Activated T-helper 17 cell treated with anti-CD3 and anti-CD28 coated beads, Interleukin-2, amount 50 U/mL, for 72 hours (primary cell): ENCODE measurements around the gene ABLIM2. TPM values are rescaled to one million over a fixed set of nuclear protein-coding genes. Genes with fewer than 3 reads are reported as not detected.
"Not testable (repeated sequence)": the region's sequence is repeated elsewhere in the genome, so short reads cannot be mapped to it uniquely, and the experiment has no call there.

ENCODE experiments used
- ATAC-seq: fragments of 150-1000 bp; cut with Tn5 transposase; replicated peaks from 2 replicates; pipeline ENCODE4 v1.10.0; 2021; ENCODE audit warnings: mild to moderate bottlenecking, moderate library complexity
- H3K27ac Mint-ChIP-seq: one replicate; pipeline ENCODE4 v1.8.0; 2022; ENCODE audit warnings: mixed read lengths
- H3K27me3 Mint-ChIP-seq: one replicate; pipeline ENCODE4 v1.8.0; 2022; ENCODE audit warnings: mixed read lengths
- H3K36me3 Mint-ChIP-seq: one replicate; pipeline ENCODE4 v1.8.0; 2022; ENCODE audit warnings: low read depth, mild to moderate bottlenecking, mixed read lengths
- H3K4me1 Mint-ChIP-seq: one replicate; pipeline ENCODE4 v1.8.0; 2022; ENCODE audit warnings: mixed read lengths
- H3K4me3 Mint-ChIP-seq: one replicate; pipeline ENCODE4 v1.8.0; 2022; ENCODE audit warnings: mild to moderate bottlenecking, mixed read lengths
- H3K9me3 Mint-ChIP-seq: one replicate; pipeline ENCODE4 v1.8.0; 2022; ENCODE audit warnings: mixed read lengths
- total RNA-seq, 2 donors: library from RNA; stranded (reverse); gene quantifications; one replicate each; pipeline ENCODE4 v1.2.3, GENCODE V29; 2022

The ABLIM2 gene
- total RNA-seq, 2 donors from 2014 or later: 0.53 to 0.82 TPM

DNA sequence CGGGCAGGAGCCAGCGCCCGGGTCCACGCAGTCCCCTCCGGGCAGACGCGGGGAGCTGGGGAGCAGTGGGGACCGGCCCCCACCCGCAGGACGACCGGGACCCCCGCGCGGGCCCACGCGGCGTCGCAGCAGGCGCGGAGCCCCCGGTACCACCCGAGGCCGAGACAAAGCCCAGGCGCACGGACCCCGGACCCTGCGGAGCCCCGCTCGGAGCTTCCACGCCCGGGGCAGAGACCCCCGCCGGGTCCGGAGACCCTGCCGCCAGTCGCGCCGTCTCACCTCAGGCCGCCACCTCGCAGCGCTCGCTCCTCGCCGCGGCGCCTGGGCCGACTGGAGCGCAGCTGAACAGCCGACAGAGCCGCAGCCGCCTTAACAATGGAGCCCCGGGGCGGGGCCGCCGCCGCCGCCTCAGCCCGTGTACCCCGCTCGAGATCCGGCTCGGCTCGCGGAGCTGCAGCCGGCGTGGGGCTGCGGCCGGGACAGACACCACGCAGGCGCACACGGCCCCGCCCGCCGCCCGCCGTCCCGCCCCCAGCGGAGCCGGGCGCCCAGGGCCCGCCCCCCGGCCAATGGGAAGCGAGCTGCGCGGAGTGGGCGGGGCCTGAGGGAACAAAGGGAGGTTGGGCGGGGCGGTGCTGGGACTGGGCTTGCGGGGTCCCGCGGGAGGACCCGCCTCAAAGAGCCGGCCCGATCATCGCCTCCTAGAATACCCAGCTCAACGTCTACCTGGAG, 219.1 kb downstream of the ABLIM2 start, which contains the start of gene AFAP1:
Gene AFAP1, minus strand, starts transcription at position 485 of the 732 bp plus-strand sequence. CDS start 67,783 bp downstream, outside the sequence.
- no peaks in the 10 kb centered on the region for H3K9me3 Mint-ChIP-seq
- H3K4me1 Mint-ChIP-seq: peaks cover 15% of the 10 kb centered on the region
- H3K27me3 Mint-ChIP-seq: no peaks in the 10 kb centered on the region
- ATAC-seq: peak; percentile 98
- no peak within 1 kb of the TSS for H3K27ac Mint-ChIP-seq
- H3K36me3 Mint-ChIP-seq: peaks cover 13% of the 10 kb centered on the region
- peak within 1 kb of the TSS; percentile 85 for H3K4me3 Mint-ChIP-seq

DNA sequence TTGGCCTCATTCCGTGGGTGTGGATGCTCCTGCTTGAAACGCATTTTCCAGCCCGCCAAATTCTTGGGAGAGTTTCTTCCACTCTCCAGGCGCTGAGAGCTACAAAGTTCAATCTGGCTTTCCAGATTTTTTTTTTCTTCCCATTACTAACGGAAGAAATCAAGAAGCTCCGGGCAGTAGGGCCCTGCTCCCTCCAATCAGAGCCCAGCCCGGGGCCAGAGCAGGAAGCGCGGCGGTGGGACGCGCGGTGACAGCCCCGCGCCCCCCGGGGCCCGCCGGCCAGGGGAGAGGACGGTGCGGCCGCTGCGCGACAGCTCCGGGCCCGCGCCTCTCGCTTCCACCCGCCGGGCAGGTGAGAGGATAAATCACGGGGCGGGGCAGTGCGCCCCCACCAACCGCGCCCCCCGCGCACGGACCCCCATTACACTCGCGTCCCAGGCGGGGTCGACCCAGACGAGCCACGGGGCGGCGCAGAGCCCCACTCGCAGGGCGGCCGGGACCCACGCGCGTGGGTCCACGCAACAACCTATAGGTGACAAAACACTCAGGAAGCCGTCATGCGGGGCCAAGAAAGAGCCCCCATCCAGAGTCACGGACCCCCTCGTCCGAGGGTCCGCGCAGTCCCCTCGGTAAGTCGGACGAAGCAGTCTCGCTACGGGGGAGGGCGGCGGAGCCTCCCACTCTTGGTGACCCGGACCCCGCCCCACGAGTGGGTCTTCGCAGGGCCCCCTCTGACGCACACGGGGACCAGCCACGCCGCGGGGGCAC, 219.8 kb downstream of the ABLIM2 start:
- no peak for ATAC-seq
- Mint-ChIP-seq H3K27me3 (no peaks in the 10 kb centered on the region), H3K27ac (peak overlapping the region; percentile 69), H3K4me3 (peak overlapping the region; percentile 85), H3K9me3 (no peaks in the 10 kb centered on the region), H3K4me1 (peaks cover 19% of the 10 kb centered on the region), H3K36me3 (peaks cover 20% of the 10 kb centered on the region)

DNA sequence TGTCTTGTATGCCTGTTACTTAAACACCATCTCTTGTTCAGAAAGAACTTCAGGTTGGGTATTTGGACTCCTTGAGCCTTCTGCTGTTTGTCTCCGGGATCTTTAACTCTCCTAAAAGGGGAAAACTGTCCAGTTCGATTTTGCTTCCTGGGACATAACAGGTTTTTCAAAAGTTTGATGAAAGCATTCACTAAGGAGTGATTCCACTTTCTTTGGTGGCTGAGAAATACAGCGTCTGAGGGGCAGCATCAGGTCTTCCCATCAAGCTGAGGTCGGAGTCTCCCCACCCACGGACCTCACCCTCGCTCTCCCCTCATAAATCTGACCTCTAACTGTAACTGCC, 220.4 kb downstream of the ABLIM2 start:
- Mint-ChIP-seq H3K4me3 (peak overlapping the region; percentile 85), H3K36me3 (peaks cover 24% of the 10 kb centered on the region), H3K27ac (peak overlapping the region; percentile 69), H3K4me1 (peaks cover 19% of the 10 kb centered on the region), H3K27me3 (no peaks in the 10 kb centered on the region), H3K9me3 (no peaks in the 10 kb centered on the region)
- ATAC-seq: no peak

DNA sequence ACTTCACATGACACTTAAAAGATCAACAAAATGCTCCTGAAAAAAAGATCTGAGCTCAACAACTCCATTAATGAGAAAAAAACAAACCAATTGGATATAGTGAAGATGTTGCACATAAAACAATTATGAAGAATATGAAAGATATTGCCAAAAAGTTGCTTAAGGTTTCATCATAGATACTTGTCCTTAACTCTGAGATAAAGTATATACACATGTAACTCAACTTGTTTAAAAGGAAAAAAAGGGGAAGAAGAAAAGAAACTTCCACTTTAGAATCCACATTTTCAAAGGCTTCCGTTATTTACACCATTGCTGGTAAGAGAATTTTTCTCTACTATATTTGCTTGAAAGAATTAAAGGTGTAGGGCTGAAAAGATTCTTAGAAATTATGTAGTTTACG, 221.6 kb downstream of the ABLIM2 start:
- H3K27me3 Mint-ChIP-seq: no peaks in the 10 kb centered on the region
- H3K9me3 Mint-ChIP-seq: no peaks in the 10 kb centered on the region
- ATAC-seq: no peak
- peak overlapping the region; percentile 85 for H3K4me3 Mint-ChIP-seq
- H3K27ac Mint-ChIP-seq: no peak overlapping the region
- H3K4me1 Mint-ChIP-seq: peaks cover 19% of the 10 kb centered on the region
- peaks cover 24% of the 10 kb centered on the region for H3K36me3 Mint-ChIP-seq

DNA sequence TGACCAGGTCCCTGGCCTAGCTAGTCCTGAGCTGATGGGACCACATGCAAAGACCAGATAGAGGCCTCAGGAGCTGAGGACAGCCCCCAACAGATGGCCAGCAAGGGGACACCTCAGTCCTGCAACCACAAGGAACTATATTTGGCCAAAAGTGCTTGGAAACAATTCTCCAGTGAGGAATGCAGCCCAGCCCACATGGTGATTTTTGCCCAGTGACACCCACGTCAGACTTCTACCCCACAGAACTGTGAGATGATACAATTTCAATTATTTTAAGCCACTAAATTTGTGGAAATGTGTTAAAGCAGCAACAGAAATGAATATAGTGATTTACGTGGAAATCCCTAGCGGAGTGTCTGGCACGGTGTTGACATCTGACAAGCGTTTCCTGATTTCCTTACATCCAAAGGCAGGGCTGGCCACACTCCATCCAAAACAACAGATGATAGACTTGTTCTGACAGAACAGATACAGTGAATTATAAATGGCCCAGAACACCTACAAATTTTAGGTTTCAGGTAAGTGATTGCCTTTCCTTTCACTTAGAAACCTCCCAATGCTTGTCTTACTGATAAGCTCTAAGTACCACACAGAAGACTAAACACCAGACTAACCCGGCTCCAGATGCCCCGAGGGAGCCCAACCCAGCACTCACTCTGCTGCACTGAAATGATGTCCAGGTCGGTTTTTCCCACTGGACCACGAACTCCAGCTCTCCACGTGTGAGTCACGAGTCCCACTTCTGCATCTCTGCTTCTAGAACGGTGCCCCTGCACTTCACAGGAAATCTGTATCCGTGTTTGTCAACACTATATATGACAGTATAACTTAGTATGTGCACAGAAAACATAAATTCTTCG, 224.7 kb downstream of the ABLIM2 start:
- Mint-ChIP-seq H3K36me3 (peaks cover 24% of the 10 kb centered on the region), H3K4me1 (peaks cover 27% of the 10 kb centered on the region), H3K27me3 (no peaks in the 10 kb centered on the region), H3K4me3 (no peak overlapping the region), H3K27ac (peak overlapping the region; percentile 20), H3K9me3 (no peaks in the 10 kb centered on the region)
- no peak for ATAC-seq

DNA sequence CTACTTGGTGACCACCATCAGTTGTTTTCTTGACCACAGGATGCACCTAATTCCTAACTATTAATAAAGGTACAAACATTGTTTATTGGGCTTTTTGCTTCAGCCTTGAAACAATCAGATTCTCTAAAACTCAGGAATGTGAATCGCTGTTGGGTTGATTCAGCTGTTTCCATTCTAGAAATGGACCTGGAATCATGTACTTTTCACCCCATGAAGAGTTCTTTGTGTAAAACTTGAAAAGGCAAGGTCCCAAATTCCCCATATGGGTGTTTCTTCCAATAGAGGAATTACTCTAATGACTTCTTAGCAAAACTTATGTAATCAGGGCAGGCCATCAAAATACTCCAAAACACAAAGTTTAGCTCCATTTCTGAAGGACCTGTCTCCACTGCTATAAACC, 226.3 kb downstream of the ABLIM2 start:
- Mint-ChIP-seq H3K9me3 (no peaks in the 10 kb centered on the region), H3K36me3 (peaks cover 14% of the 10 kb centered on the region), H3K27me3 (no peaks in the 10 kb centered on the region), H3K4me1 (peaks cover 18% of the 10 kb centered on the region), H3K27ac (no peak overlapping the region), H3K4me3 (no peak overlapping the region)
- ATAC-seq: no peak

DNA sequence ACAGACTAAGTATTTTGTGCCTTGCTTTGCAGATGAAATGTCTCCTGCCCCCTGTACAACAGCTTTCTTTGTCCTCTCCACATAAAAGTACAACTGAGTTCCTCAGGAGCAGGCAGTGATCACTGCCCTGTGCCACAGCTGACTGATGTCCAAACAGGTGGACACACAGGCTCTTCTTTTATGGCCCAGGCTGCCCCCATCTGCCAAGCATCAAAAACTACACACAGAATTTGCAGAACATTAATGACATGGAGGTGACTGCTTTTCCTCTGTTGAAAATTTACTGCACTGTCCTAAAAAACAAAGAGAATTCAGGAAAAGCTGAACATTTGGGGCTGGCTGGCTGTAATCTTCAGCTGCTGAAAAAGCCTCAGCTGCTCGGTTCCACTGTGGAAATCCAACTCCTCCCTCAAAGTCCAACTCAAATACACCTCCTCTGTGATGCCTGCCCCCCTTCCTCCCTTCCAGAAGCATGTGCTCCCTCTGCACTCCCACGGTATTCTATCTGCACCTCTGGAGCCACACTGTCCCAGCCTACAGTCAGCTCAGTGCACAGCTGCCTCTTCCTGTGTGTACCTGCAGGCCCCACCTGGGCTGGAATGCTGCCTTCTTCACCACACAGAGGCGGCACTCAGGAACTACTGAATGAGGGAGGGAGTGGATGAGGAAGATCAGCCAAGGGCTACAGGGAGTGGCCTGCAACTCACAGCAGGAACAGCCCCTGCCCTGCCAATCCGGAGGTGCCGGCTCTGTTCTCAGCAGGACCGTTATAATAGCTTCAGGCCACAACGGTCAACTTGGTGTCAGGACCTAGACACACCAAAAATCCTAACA, 229.3 kb downstream of the ABLIM2 start:
- Mint-ChIP-seq H3K4me3 (no peak overlapping the region), H3K27ac (no peak overlapping the region), H3K9me3 (no peaks in the 10 kb centered on the region), H3K4me1 (peaks cover 22% of the 10 kb centered on the region), H3K36me3 (peaks cover 9% of the 10 kb centered on the region), H3K27me3 (no peaks in the 10 kb centered on the region)
- ATAC-seq: no peak

DNA sequence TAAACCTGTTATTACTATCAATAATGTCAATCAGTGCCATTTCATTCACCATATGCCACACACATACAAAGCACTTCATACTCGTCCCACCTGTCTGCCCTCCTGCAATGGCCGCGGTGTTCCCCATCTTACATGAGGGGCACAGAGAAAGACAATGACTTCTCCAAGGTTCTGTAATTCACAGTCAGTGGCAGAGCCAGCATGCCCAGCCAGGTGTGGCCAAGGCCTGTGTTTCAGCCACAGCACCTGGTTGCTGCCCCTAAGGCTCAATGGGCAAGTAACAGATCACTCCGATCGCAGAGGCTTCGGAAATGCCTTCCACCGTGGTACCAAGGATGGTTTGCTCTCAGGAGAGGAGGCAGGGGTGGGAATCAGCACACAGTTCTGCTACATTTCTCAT, 229.9 kb downstream of the ABLIM2 start:
- H3K27ac Mint-ChIP-seq: no peak overlapping the region
- H3K4me3 Mint-ChIP-seq: no peak overlapping the region
- no peak for ATAC-seq
- peaks cover 3% of the 10 kb centered on the region for H3K36me3 Mint-ChIP-seq
- no peaks in the 10 kb centered on the region for H3K27me3 Mint-ChIP-seq
- H3K9me3 Mint-ChIP-seq: no peaks in the 10 kb centered on the region
- peaks cover 21% of the 10 kb centered on the region for H3K4me1 Mint-ChIP-seq

DNA sequence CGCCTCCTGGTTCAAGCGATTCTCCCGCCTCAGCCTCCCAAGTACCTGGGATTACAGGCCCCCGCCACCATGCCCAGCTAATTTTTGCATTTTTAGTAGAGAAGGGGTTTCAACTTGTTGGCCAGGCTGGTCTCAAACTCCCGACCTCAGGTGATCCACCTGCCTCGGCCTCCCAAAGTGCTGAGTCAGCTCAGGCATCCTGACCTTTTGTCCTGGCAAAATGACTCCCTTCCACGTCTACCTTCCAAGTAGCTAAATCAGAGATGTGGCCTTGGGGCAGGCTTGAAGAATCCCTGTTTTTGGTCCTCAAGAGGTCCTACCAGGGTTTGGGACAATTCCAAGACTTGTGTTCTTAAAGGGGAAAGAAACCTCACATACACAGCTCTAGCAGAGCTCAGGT, 231.8 kb downstream of the ABLIM2 start:
- H3K4me3 Mint-ChIP-seq: no peak overlapping the region
- peaks cover 21% of the 10 kb centered on the region for H3K4me1 Mint-ChIP-seq
- H3K27me3 Mint-ChIP-seq: no peaks in the 10 kb centered on the region
- no peaks in the 10 kb centered on the region for H3K36me3 Mint-ChIP-seq
- no peak for ATAC-seq
- no peaks in the 10 kb centered on the region for H3K9me3 Mint-ChIP-seq
- no peak overlapping the region for H3K27ac Mint-ChIP-seq

DNA sequence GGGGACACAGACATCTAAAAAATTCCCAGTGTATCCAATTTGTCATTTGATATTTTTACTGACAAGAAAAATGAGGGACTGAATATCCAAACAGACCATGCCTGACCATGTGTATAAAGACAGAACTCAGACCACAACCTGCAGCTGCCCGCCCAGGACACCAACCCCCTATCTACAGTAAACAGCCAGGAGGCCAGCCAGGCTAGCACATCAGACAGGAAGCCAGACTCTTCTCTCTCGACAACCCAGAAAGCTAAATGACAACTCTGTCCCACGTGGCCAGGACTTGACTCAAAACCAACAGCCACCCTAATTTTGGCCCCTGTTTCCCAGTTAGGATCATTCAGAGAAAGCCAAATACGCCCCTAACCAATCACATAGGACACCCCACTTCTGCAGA, 234.0 kb downstream of the ABLIM2 start:
- Mint-ChIP-seq H3K36me3 (no peaks in the 10 kb centered on the region), H3K27me3 (no peaks in the 10 kb centered on the region), H3K4me1 (peaks cover 17% of the 10 kb centered on the region), H3K9me3 (no peaks in the 10 kb centered on the region), H3K27ac (no peak overlapping the region), H3K4me3 (no peak overlapping the region)
- peak; percentile 47 for ATAC-seq

DNA sequence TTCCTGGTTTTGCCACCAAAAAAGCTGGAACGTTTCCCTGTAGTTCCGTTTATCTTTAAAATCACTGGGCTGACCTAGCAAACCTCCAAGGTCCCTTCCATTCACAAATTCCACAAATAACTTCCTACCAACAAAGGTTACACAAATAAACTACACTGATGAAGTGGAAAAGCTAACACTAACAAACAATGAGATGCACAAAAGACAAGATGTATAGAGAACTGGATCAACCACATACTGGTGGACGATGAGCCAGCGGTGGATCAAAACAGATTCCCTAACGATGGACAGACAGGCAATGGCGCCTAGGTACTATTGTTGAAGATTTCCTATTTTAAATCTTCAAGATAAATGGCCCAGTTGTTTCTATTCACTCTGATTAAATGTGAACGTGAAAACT, 234.4 kb downstream of the ABLIM2 start:
- H3K4me3 Mint-ChIP-seq: no peak overlapping the region
- no peaks in the 10 kb centered on the region for H3K9me3 Mint-ChIP-seq
- no peak for ATAC-seq
- no peaks in the 10 kb centered on the region for H3K27me3 Mint-ChIP-seq
- H3K4me1 Mint-ChIP-seq: peaks cover 13% of the 10 kb centered on the region
- H3K27ac Mint-ChIP-seq: no peak overlapping the region
- no peaks in the 10 kb centered on the region for H3K36me3 Mint-ChIP-seq

DNA sequence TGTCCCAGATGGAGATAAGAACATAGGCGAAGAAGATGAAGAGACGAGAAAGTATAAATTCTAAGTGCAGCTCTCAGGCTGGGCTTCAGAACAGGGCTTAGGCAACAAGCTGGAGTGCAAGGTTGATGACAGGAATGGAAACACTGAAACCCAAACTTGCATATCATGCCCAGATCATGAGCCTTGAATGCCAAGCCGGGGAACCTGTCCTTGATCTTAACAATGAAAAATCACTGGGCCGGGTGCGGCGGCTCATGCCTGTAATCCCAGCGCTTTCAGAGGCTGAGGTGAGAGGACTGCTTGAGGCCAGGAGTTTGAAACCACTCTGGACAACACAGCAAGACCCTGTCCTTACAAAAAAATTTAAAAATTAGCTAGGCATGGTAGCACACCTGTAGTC, 236.1 kb downstream of the ABLIM2 start:
- H3K4me3 Mint-ChIP-seq: no peak overlapping the region
- H3K4me1 Mint-ChIP-seq: peaks cover 12% of the 10 kb centered on the region
- H3K27ac Mint-ChIP-seq: peak overlapping the region; percentile 43
- H3K36me3 Mint-ChIP-seq: no peaks in the 10 kb centered on the region
- no peaks in the 10 kb centered on the region for H3K9me3 Mint-ChIP-seq
- no peak for ATAC-seq
- no peaks in the 10 kb centered on the region for H3K27me3 Mint-ChIP-seq

DNA sequence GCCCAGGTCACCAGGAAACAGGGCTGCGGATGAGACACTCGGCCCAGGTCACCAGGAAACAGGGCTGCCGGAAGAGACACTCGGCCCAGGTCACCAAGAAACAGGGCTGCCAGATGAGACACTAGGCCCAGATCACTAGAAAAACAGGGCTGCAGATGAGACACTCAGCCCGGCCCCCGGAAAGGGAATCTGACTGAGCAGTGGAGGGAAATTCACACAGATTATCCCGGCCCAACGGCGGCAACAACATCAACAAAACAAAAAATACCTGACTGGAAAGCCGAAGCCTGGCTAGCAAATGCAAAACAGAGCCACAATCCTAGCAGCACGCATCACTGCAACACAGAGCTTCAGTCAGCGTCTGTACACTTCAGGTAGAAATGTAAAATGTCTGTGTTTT, 239.6 kb downstream of the ABLIM2 start:
- H3K36me3 Mint-ChIP-seq: peaks cover 6% of the 10 kb centered on the region
- H3K4me1 Mint-ChIP-seq: peaks cover 13% of the 10 kb centered on the region
- no peaks in the 10 kb centered on the region for H3K27me3 Mint-ChIP-seq
- no peak overlapping the region for H3K4me3 Mint-ChIP-seq
- no peak overlapping the region for H3K27ac Mint-ChIP-seq
- ATAC-seq: no peak
- H3K9me3 Mint-ChIP-seq: no peaks in the 10 kb centered on the region

DNA sequence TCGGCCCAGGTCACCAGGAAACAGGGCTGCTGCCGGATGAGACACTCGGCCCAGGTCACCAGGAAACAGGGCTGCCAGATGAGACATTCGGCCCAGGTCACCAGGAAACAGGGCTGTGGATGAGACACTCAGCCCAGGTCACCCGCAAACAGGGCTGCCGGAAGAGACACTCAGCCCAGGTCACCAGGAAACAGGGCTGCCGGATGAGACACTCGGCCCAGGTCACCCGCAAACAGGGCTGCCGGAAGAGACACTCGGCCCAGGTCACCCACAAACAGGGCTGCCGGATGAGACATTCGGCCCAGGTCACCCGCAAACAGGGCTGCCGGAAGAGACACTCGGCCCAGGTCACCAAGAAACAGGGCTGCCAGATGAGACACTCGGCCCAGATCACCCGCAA, 240.4 kb downstream of the ABLIM2 start:
- ATAC-seq, H3K36me3 Mint-ChIP-seq, H3K4me3 Mint-ChIP-seq, H3K9me3 Mint-ChIP-seq, H3K27me3 Mint-ChIP-seq: not testable (repeated sequence)
- peaks cover 13% of the 10 kb centered on the region for H3K4me1 Mint-ChIP-seq
- peak overlapping the region; percentile 1 for H3K27ac Mint-ChIP-seq
